CD14-positive monocyte (primary cell): ENCODE data around the gene HSPA4. TPM values are rescaled to one million over a fixed set of nuclear protein-coding genes. Genes with fewer than 3 reads are reported as not detected.

ENCODE experiments used
- DNase-seq, 3 donors: peaks; one replicate each; pipeline ENCODE4 v3.0.0-alpha.2; 2011 to 2022
- H2AFZ ChIP-seq: 2 replicates; pipeline ENCODE4 v1.6.0; 2012; ENCODE audit warnings: mild to moderate bottlenecking, low read depth, low read length, inconsistent platforms; ENCODE audit not compliant: insufficient read depth, poor library complexity, severe bottlenecking
- H3K27ac ChIP-seq, 2 donors: 1 replicate in 1 of 2; 2 replicates in 1 of 2; pipeline ENCODE4 v1.5.1; 2012 to 2013; ENCODE audit warnings: low read length in 2 of 2, control low read depth in 1 of 2, inconsistent platforms in 1 of 2, low read depth in 1 of 2, mild to moderate bottlenecking in 1 of 2
- H3K27me3 ChIP-seq, 2 donors: one replicate each; pipeline versions ENCODE4 v1.6.0 to v1.6.1; 2011 to 2013; ENCODE audit warnings: low read length in 2 of 2; ENCODE audit not compliant: control insufficient read depth in 2 of 2, insufficient read depth in 2 of 2
- H3K36me3 ChIP-seq, 2 donors: replicated peaks in 1 of 2; 1 replicate in 1 of 2; 2 replicates in 1 of 2; pipeline versions ENCODE4 v1.5.1 to v1.6.1; 2012 to 2013; ENCODE audit warnings: low read length in 2 of 2, control low read depth in 1 of 2, inconsistent platforms in 1 of 2, mild to moderate bottlenecking in 1 of 2; ENCODE audit not compliant: insufficient read depth in 2 of 2, control insufficient read depth in 1 of 2
- H3K4me1 ChIP-seq, 2 donors: 1 replicate in 1 of 2; 2 replicates in 1 of 2; pipeline versions ENCODE4 v1.5.1 to v1.6.1; 2012 to 2013; ENCODE audit warnings: low read length in 2 of 2, control low read depth in 1 of 2, inconsistent platforms in 1 of 2, mild to moderate bottlenecking in 1 of 2, moderate library complexity in 1 of 2; ENCODE audit not compliant: insufficient read depth in 2 of 2, control insufficient read depth in 1 of 2
- H3K4me2 ChIP-seq: replicated peaks from 2 replicates; pipeline ENCODE3; 2012; ENCODE audit warnings: low read length, moderate library complexity, mild to moderate bottlenecking; ENCODE audit not compliant: poor library complexity, severe bottlenecking; ENCODE audit errors: extremely low read depth
- H3K4me3 ChIP-seq, 3 experiments: fragments of 200-600 bp in 1 of 3; sonication (generic) in 1 of 3; replicated peaks in 1 of 3; 1 replicate in 2 of 3; 2 replicates in 1 of 3; pipeline ENCODE4 v1.5.1; 2011 to 2013; ENCODE audit warnings: low read length in 3 of 3, mild to moderate bottlenecking in 3 of 3, control low read depth in 2 of 3, low read depth in 2 of 3, inconsistent platforms in 1 of 3, moderate library complexity in 1 of 3
- H3K79me2 ChIP-seq: 2 replicates; pipeline ENCODE4 v1.6.0; 2012; ENCODE audit warnings: mild to moderate bottlenecking, control low read depth, inconsistent platforms, low read length, moderate library complexity; ENCODE audit not compliant: insufficient read depth
- H3K9ac ChIP-seq: 2 replicates; pipeline ENCODE4 v1.6.0; 2017; ENCODE audit warnings: low read length, mild to moderate bottlenecking; ENCODE audit not compliant: insufficient read depth, poor library complexity, severe bottlenecking
- H3K9me3 ChIP-seq, 2 donors: replicated peaks in 1 of 2; 1 replicate in 1 of 2; 2 replicates in 1 of 2; pipeline versions ENCODE4 v1.5.1 to v1.6.1; 2012 to 2013; ENCODE audit warnings: low read length in 2 of 2, control low read depth in 1 of 2; ENCODE audit not compliant: control insufficient read depth in 1 of 2, insufficient read depth in 1 of 2
- H4K20me1 ChIP-seq: 2 replicates; pipeline ENCODE4 v1.6.0; 2012; ENCODE audit warnings: mild to moderate bottlenecking, low read length, control low read depth, moderate library complexity; ENCODE audit not compliant: insufficient read depth
- H3K27ac Mint-ChIP-seq, 7 donors: one replicate each; pipeline ENCODE4 v1.8.0; 2020; ENCODE audit warnings: mild to moderate bottlenecking in 7 of 7, mixed read lengths in 7 of 7, moderate library complexity in 6 of 7, inconsistent platforms in 2 of 7
- H3K27me3 Mint-ChIP-seq, 3 donors: one replicate each; pipeline ENCODE4 v1.8.0; 2021 to 2022; ENCODE audit warnings: low read depth in 3 of 3, mild to moderate bottlenecking in 3 of 3, mixed read lengths in 3 of 3, moderate library complexity in 3 of 3, inconsistent platforms in 1 of 3
- H3K36me3 Mint-ChIP-seq, 2 donors: one replicate each; pipeline ENCODE4 v1.8.0; 2020; ENCODE audit warnings: mixed read lengths in 2 of 2, inconsistent platforms in 1 of 2, mild to moderate bottlenecking in 1 of 2
- H3K4me1 Mint-ChIP-seq: one replicate; pipeline ENCODE4 v1.8.0; 2020; ENCODE audit warnings: mild to moderate bottlenecking, mixed read lengths
- H3K4me3 Mint-ChIP-seq, 2 donors: one replicate each; pipeline ENCODE4 v1.8.0; 2020; ENCODE audit warnings: mild to moderate bottlenecking in 2 of 2, mixed read lengths in 2 of 2, moderate library complexity in 1 of 2
- H3K9me3 Mint-ChIP-seq, 7 donors: one replicate each; pipeline ENCODE4 v1.8.0; 2020 to 2022; ENCODE audit warnings: mixed read lengths in 7 of 7, mild to moderate bottlenecking in 6 of 7, moderate library complexity in 6 of 7, inconsistent platforms in 2 of 7
- CTCF ChIP-seq: fragments of 200-600 bp; IDR thresholded peaks from one replicate; pipeline ENCODE4 v1.8.0; 2022; ENCODE audit warnings: antibody characterized with exemption, mild to moderate bottlenecking
- WGBS: methylation state at CpG from one replicate; pipeline ENCODE4 v1.1.5; 2013; ENCODE audit warnings: missing lambda C conversion rate; ENCODE audit not compliant: insufficient coverage; 5-methylcytosine and 5-hydroxymethylcytosine counted together
- intact Hi-C, 2 donors: fragments of 100-400 bp; cut with micrococcal nuclease; formaldehyde crosslinking; loops; one replicate each; pipeline versions ENCODE4 v1.15.0 to v1.15.1; 2023
- polyA plus RNA-seq, 3 donors: library from polyadenylated mRNA; depleted of rRNA in 1 of 3; unstranded in 2 of 3; stranded (reverse) in 1 of 3; fragments of 300-500 nt in 2 of 3; fragments of >200 nt in 1 of 3; fragmentation: Illumina TruSeq in 2 of 3; gene quantifications; 1 replicate in 2 of 3; 2 replicates in 1 of 3; pipeline ENCODE4 v1.2.3, GENCODE V29; 2012 to 2021

Gene HSPA4
- polyA plus RNA-seq, 3 donors, result 15.7 to 52.0 (median 27.7) TPM

DNA sequence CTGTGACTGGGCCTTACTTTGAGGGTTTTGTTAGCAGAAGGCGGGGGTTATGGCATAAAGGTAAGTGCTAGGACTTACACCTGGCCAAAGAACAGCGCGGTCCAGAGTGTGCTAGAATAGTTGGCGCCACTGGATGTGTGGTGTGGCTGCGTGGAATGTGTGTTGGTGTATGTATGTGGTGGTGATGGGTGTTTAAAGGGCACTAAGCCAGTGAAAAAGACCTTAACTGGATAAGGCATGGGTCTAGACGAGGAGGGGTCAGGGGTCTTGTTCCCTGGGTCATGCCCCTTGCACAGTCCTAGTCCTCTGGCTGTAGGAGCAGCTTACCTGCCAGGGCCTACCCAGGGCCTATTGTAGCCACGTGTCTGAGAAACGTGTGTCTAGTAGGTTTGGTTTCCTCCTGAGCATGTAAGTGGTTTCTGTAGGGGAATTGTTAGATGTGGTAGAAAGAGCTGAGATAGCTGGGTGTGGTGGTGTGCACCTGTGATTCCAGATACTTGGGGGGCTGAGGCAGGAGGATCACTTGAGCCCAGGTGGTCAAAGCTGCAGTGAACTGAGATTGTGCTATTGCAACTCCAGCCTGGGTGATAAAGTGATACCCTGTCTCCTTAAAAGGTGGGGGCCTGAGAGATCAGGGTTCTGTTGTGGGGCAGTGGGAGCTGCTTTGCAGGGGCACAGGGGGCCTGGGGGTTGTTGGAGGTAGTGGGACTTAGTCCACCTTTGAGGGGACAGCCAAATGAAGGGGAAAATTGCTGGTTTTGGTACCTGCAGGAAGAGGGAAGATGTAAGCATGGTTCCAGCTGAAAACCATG lies 55.2 kb downstream of the HSPA4 start:
- TF ChIP-seq CTCF, result no peak
- 89% methylated on average over 6 of the region's 8 CpGs for WGBS
- DNase-seq, result no peak
- no peaks in the 10 kb centered on the region for H3K27me3 ChIP-seq
- no peak overlapping the region for H3K27ac ChIP-seq
- H3K27ac Mint-ChIP-seq, result peak overlapping the region in 6 of 7 donors; percentile 16 to 71 (median 32)
- peaks cover 2 to 7% (median 6%) of the 10 kb centered on the region in 3 donors for H3K27me3 Mint-ChIP-seq
- H3K4me2 ChIP-seq, result no peak overlapping the region
- no peaks in the 10 kb centered on the region for H3K9me3 ChIP-seq
- H3K36me3 Mint-ChIP-seq, result peaks cover 42% of the 10 kb centered on the region in 2 donors
- H3K79me2 ChIP-seq, result no peaks in the 10 kb centered on the region
- peaks cover 28 to 38% of the 10 kb centered on the region in 2 donors for H3K36me3 ChIP-seq
- intact Hi-C loops, result no loop called here
- H2AFZ ChIP-seq, result no peak overlapping the region
- peaks cover 0 to 3% of the 10 kb centered on the region in 2 donors for H3K4me1 ChIP-seq
- H3K9ac ChIP-seq, result no peak overlapping the region
- no peaks in the 10 kb centered on the region for H3K9me3 Mint-ChIP-seq
- H3K4me3 Mint-ChIP-seq, result no peak overlapping the region
- H3K4me3 ChIP-seq, result no peak overlapping the region
- peaks cover 4% of the 10 kb centered on the region for H4K20me1 ChIP-seq
- peaks cover 14% of the 10 kb centered on the region for H3K4me1 Mint-ChIP-seq

- Histone ChIP-seq H3K27ac (no peak overlapping the region), H3K9me3 (no peaks in the 10 kb centered on the region)
Measured at GRCh38 chr5:133108481-133108921, 56.7 kb downstream of the HSPA4 start.

More at GRCh38 chr5:133108481-133108921, 56.7 kb downstream of the HSPA4 start:
- intact Hi-C loops, result no loop called here
- TF ChIP-seq CTCF, result no peak
- Histone ChIP-seq H3K4me1 (peaks cover 0 to 3% of the 10 kb centered on the region in 2 donors), H3K4me3 (no peak overlapping the region), H4K20me1 (no peaks in the 10 kb centered on the region), H3K36me3 (peaks cover 23% of the 10 kb centered on the region in 2 donors), H3K4me2 (no peak overlapping the region), H2AFZ (no peak overlapping the region), H3K9ac (no peak overlapping the region), H3K27me3 (no peaks in the 10 kb centered on the region), H3K79me2 (no peaks in the 10 kb centered on the region)
- H3K9me3 Mint-ChIP-seq, result no peaks in the 10 kb centered on the region
- peaks cover 26 to 27% of the 10 kb centered on the region in 2 donors for H3K36me3 Mint-ChIP-seq
- WGBS, result 4% methylated on average over 3 of the region's 13 CpGs
- H3K4me3 Mint-ChIP-seq, result no peak overlapping the region
- peaks cover 14% of the 10 kb centered on the region for H3K4me1 Mint-ChIP-seq
- peak; percentile 47 to 66 (median 64) for DNase-seq
- peak overlapping the region in 2 of 7 donors; percentile 53 to 64 for H3K27ac Mint-ChIP-seq
- H3K27me3 Mint-ChIP-seq, result peaks cover 2 to 8% (median 7%) of the 10 kb centered on the region in 3 donors
